ENCODE measurements around the gene FRAS1.

DNA sequence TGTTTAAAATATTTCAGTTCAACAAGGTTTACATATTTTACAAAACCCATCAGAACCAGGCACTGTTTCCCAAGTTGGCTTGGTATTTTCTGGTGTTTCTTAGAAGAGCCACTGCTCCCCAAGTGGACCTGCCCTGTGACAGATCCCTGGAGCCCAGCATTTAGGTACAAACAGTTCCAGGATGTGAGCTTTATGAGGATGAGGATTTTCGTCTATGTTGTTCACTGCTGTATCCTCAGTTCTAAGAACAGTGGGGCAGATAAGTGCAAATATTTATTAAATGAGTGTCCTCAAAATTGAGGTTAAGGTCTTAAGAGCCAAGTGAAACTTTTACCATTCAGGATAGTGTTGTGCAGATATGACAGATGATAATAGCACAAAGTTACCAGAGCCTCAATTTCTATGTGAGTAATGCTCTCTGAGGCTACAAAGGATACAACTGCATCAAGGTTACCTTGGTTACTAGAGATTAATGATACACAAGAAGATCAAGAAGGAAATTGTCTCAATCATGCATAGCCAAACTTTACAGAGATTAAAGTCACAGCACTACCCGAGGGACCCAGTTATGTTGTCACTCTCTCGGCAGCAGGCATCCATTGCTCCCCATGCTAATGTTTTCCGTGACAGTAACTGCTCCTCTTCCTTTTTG lies 531.9 kb downstream of the FRAS1 start:
- TF ChIP-seq POLR2A (IDR thresholded peaks at IDR 0.05; ENCODE audit: control extremely low read depth in 1 of 2, low read depth in 2 of 2, low read length in 2 of 2) = no peak
- TF ChIP-seq, protein P1, sequence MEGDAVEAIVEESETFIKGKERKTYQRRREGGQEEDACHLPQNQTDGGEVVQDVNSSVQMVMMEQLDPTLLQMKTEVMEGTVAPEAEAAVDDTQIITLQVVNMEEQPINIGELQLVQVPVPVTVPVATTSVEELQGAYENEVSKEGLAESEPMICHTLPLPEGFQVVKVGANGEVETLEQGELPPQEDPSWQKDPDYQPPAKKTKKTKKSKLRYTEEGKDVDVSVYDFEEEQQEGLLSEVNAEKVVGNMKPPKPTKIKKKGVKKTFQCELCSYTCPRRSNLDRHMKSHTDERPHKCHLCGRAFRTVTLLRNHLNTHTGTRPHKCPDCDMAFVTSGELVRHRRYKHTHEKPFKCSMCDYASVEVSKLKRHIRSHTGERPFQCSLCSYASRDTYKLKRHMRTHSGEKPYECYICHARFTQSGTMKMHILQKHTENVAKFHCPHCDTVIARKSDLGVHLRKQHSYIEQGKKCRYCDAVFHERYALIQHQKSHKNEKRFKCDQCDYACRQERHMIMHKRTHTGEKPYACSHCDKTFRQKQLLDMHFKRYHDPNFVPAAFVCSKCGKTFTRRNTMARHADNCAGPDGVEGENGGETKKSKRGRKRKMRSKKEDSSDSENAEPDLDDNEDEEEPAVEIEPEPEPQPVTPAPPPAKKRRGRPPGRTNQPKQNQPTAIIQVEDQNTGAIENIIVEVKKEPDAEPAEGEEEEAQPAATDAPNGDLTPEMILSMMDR (IDR thresholded peaks at IDR 0.05; ENCODE audit: control extremely low read depth in 1 of 3, insufficient read depth in 1 of 3, low read depth in 1 of 3, low read length in 3 of 3) = no peak

All from H1 (cell line).